Esophagus squamous epithelium (tissue), 5 donors: Measurements from ENCODE around the gene YIPF1. TPM values are rescaled to one million over a fixed set of nuclear protein-coding genes. Genes with fewer than 3 reads are reported as not detected.

ENCODE experiments used
- DNase-seq: peaks from one replicate; lab custom pipeline; 2025; lab: John Stamatoyannopoulos, UW
- H3K27ac ChIP-seq, 4 donors: fragments of 200-600 bp; sonication (generic); one replicate each; pipeline ENCODE4 v1.5.1; 2016 to 2019; ENCODE audit warnings: mild to moderate bottlenecking in 1 of 4
- H3K27me3 ChIP-seq, 4 donors: fragments of 200-600 bp; sonication (generic); 1 replicate in 3 of 4; 2 replicates in 1 of 4; pipeline versions ENCODE4 v1.5.1 to v1.6.0; 2017 to 2021; ENCODE audit warnings: antibody characterized with exemption in 1 of 4
- H3K36me3 ChIP-seq, 3 donors: fragments of 200-600 bp; sonication (generic); one replicate each; pipeline ENCODE4 v1.5.1; 2016 to 2019
- H3K4me1 ChIP-seq, 3 donors: fragments of 200-600 bp; sonication (generic); one replicate each; pipeline ENCODE4 v1.5.1; 2017 to 2019
- H3K4me3 ChIP-seq, 4 donors: fragments of 200-600 bp; sonication (generic); 1 replicate in 3 of 4; 2 replicates in 1 of 4; pipeline ENCODE4 v1.5.1; 2016 to 2019; ENCODE audit warnings: mild to moderate bottlenecking in 2 of 4, moderate library complexity in 1 of 4
- H3K9me3 ChIP-seq, 3 donors: fragments of 200-600 bp; sonication (generic); one replicate each; pipeline ENCODE4 v1.5.1; 2016 to 2019
- POLR2A ChIP-seq, 4 donors: fragments of 450-650 bp; IDR thresholded peaks; one replicate each; pipeline ENCODE4 v1.6.1; 2017; ENCODE audit warnings: antibody characterized with exemption in 4 of 4, mild to moderate bottlenecking in 4 of 4, moderate library complexity in 3 of 4
- WGBS, 2 donors: methylation state at CpG; one replicate each; pipeline ENCODE4 v1.1.5; 2018; 5-methylcytosine and 5-hydroxymethylcytosine counted together
- intact Hi-C: fragments of 100-400 bp; cut with DNase I; formaldehyde crosslinking; loops from one replicate; pipeline ENCODE4 v1.15.0; 2022
- total RNA-seq, 4 donors: library from RNA; depleted of rRNA; stranded (reverse); fragments of >200 nt; gene quantifications; one replicate each; pipeline ENCODE4 v1.1.0, GENCODE V29; 2016
- TF ChIP-seq, protein P1 (sequence below), 6 experiments: fragments of 450-650 bp in 4 of 6; fragments of 200-600 bp in 2 of 6; sonication (generic) in 2 of 6; IDR thresholded peaks; one replicate each; pipeline ENCODE4 v1.5.1; 2016 to 2019; ENCODE audit warnings: antibody characterized with exemption in 6 of 6, mild to moderate bottlenecking in 4 of 6, moderate library complexity in 4 of 6
- donor health status: DM: yes; HTN: yes; CAD: no.

YIPF1 gene
- total RNA-seq, 4 donors from 2014 or later = 15.8 to 25.3 (median 17.0) TPM

- no peak overlapping the region for H3K4me3 ChIP-seq
- no peaks in the 10 kb centered on the region for H3K27me3 ChIP-seq
- H3K36me3 ChIP-seq = peaks cover 3 to 81% (median 7%) of the 10 kb centered on the region in 3 donors
- DNase-seq = no peak
- intact Hi-C loops = no loop called here
- no peak overlapping the region for H3K27ac ChIP-seq
- H3K9me3 ChIP-seq = no peaks in the 10 kb centered on the region
- peaks cover 0 to 4% (median 0%) of the 10 kb centered on the region in 3 donors for H3K4me1 ChIP-seq
- TF ChIP-seq POLR2A (IDR thresholded peaks at IDR 0.05) = no peak
- TF ChIP-seq, protein P1, sequence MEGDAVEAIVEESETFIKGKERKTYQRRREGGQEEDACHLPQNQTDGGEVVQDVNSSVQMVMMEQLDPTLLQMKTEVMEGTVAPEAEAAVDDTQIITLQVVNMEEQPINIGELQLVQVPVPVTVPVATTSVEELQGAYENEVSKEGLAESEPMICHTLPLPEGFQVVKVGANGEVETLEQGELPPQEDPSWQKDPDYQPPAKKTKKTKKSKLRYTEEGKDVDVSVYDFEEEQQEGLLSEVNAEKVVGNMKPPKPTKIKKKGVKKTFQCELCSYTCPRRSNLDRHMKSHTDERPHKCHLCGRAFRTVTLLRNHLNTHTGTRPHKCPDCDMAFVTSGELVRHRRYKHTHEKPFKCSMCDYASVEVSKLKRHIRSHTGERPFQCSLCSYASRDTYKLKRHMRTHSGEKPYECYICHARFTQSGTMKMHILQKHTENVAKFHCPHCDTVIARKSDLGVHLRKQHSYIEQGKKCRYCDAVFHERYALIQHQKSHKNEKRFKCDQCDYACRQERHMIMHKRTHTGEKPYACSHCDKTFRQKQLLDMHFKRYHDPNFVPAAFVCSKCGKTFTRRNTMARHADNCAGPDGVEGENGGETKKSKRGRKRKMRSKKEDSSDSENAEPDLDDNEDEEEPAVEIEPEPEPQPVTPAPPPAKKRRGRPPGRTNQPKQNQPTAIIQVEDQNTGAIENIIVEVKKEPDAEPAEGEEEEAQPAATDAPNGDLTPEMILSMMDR (IDR thresholded peaks at IDR 0.05) = peak in 5 of 6 experiments; percentile 46 to 76 (median 70)
Observed at GRCh38 chr1:53860967-53861411, 28.6 kb downstream of the YIPF1 start.

DNA sequence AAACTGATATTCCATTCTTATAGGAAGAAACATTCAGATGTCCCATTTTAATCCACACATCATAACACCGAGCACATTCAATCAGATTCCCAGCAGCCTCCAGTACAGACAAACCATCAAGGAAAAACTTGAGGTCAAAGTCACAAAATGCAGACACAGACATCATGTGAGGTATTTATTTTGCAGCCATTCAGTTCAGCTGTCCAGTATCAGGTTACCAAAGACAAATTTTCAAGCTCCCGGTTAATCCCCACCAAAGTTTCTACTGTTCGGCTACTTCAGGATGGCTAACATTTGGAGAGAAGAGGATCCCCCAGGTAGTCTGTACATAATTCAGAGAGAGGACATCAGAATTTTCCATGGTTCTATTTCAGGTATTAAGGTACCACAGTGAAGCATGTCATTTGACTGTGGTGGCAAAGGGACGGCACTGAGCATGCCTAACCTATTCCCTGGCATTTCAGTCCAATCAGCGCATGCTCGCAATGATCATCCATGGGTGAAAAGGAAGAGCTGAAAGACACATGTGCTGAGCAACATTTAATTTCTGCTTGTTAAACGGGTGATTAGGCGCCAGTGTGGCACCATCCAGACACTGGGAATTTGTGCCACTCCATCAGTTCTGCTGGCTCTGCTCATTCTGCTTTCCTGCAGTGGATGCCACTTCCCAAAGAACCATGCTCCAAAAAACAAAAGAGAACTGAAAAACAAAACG lies 37.9 kb downstream of the YIPF1 start:
- intact Hi-C loops = no loop called here
- H3K4me3 ChIP-seq = no peak overlapping the region
- 83 to 84% methylated on average over 9 of the region's 9 CpGs for WGBS, 2 donors
- no peaks in the 10 kb centered on the region for H3K27me3 ChIP-seq
- no peaks in the 10 kb centered on the region for H3K9me3 ChIP-seq
- H3K36me3 ChIP-seq = peaks cover 0 to 58% (median 7%) of the 10 kb centered on the region in 3 donors
- H3K27ac ChIP-seq = no peak overlapping the region
- TF ChIP-seq POLR2A (IDR thresholded peaks at IDR 0.05) = no peak
- TF ChIP-seq, protein P1 (IDR thresholded peaks at IDR 0.05) = no peak
- H3K4me1 ChIP-seq = no peaks in the 10 kb centered on the region
- no peak for DNase-seq

DNA sequence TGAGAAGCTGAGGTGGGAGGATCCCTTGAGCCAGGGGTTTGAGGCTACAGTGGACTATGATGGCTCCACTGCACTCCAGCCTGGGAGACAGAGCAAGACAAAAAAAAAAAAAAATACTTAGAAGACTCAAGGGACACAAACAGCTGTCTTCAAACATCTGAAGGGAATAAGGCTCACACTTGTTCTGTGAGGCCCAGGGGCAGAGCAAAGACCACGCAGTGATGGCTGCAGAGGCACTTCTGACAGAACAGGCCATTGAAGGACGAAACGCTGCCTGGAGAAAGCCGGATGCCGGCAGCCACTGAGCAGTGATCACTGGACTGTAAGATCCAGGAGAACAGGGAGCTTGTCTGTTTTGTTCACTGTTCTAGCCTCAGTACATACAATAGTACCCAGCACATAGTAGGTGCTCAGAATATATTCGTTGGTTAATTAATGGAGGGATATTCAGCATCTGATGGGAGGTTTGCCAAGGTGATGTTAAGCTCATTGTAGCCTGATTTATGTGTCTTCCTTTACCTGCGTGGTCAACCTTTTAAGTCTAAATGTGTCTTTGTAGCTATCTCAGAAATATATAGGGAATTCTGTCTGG lies 39.4 kb downstream of the YIPF1 start:
- intact Hi-C loops = no loop called here
- 85 to 91% methylated on average over 7 of the region's 7 CpGs for WGBS, 2 donors
- Histone ChIP-seq H3K27me3 (no peaks in the 10 kb centered on the region), H3K4me1 (no peaks in the 10 kb centered on the region), H3K4me3 (no peak overlapping the region), H3K36me3 (peaks cover 0 to 42% (median 6%) of the 10 kb centered on the region in 3 donors), H3K27ac (no peak overlapping the region), H3K9me3 (no peaks in the 10 kb centered on the region)
- no peak for DNase-seq
- TF ChIP-seq, protein P1 (IDR thresholded peaks at IDR 0.05) = no peak
- TF ChIP-seq POLR2A (IDR thresholded peaks at IDR 0.05) = no peak

DNA sequence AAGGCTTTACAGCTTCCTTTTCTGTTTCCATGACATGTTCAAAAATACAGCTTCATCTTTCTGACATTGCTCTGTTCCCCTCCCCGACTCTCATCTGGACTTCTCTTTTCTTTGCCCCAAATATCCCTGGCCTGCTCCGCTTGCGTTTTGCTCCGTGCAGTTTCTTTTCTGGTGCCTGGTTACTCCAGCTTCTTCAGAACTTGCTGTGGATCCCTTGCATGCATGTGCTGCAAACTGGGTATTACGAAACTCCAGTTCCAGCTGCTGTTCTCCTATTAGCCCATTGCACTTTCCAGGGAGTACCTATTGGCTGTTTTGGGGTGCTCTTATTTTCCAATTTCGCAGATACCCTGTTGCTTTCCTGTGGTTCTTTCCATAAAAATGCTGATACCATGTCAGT lies 41.6 kb downstream of the YIPF1 start:
- intact Hi-C loops = no loop called here
- WGBS, 2 donors = 88 to 93% methylated on average over 6 of the region's 6 CpGs
- Histone ChIP-seq H3K4me1 (no peaks in the 10 kb centered on the region), H3K27ac (no peak overlapping the region), H3K9me3 (peaks cover 0 to 3% (median 0%) of the 10 kb centered on the region in 3 donors), H3K4me3 (no peak overlapping the region), H3K36me3 (peaks cover 0 to 20% (median 0%) of the 10 kb centered on the region in 3 donors), H3K27me3 (no peaks in the 10 kb centered on the region)
- no peak for DNase-seq
- TF ChIP-seq POLR2A (IDR thresholded peaks at IDR 0.05) = no peak
- TF ChIP-seq, protein P1 (IDR thresholded peaks at IDR 0.05) = no peak

DNA sequence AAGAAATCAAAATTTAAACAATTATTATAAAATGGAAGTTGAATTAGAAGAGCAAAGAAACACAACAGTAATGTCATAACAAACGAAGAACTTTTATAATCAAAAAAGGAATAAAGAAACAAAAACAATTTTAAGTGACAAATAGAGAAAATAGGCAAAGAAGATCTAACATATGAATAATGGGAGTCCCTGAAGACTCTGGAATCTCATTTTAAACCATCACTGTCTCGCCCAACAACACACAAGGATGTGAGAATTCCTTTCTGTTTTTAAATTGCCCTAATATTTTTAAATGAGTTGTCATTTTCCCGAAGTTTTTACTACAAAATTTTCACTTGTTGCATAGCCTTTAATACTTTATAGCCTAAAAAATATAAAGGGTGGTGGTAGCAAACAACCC lies 47.2 kb downstream of the YIPF1 start:
- peaks cover 0 to 10% (median 6%) of the 10 kb centered on the region in 3 donors for H3K9me3 ChIP-seq
- no peak overlapping the region for H3K27ac ChIP-seq
- WGBS, 2 donors = 76 to 77% methylated on average over 3 of the region's 3 CpGs
- no peaks in the 10 kb centered on the region for H3K36me3 ChIP-seq
- TF ChIP-seq, protein P1 (IDR thresholded peaks at IDR 0.05) = no peak
- TF ChIP-seq POLR2A (IDR thresholded peaks at IDR 0.05) = no peak
- intact Hi-C loops = no loop called here
- no peak for DNase-seq
- H3K4me1 ChIP-seq = peaks cover 0 to 8% (median 1%) of the 10 kb centered on the region in 3 donors
- H3K27me3 ChIP-seq = no peaks in the 10 kb centered on the region
- H3K4me3 ChIP-seq = no peak overlapping the region
